Right lobe of liver (tissue), 6 donors: ENCODE measurements around the gene TRIOBP. TPM values are rescaled to one million over a fixed set of nuclear protein-coding genes. Genes with fewer than 3 reads are reported as not detected.
"Not testable (repeated sequence)": the region's sequence is repeated elsewhere in the genome, so short reads cannot be mapped to it uniquely, and the experiment has no call there.

Source experiments
- ATAC-seq, 4 donors: fragments of 200-7000 bp; cut with Tn5 transposase; one replicate each; pipeline ENCODE4 v1.9.1; 2020; ENCODE audit warnings: mild to moderate bottlenecking in 4 of 4, moderate library complexity in 4 of 4
- DNase-seq, 3 donors: peaks; one replicate each; pipeline ENCODE4 v3.0.0-alpha.2; 2020
- H3K27ac ChIP-seq, 3 donors: fragments of 200-600 bp; one replicate each; pipeline ENCODE4 v1.8.0; 2022
- H3K27me3 ChIP-seq, 2 donors: fragments of 200-600 bp; one replicate each; pipeline ENCODE4 v1.8.0; 2022
- H3K36me3 ChIP-seq, 4 donors: fragments of 200-600 bp; sonication (generic) in 1 of 4; one replicate each; pipeline versions ENCODE4 v1.5.1 to v1.8.0; 2017 to 2022; ENCODE audit warnings: control low read depth in 1 of 4
- H3K4me1 ChIP-seq, 4 donors: fragments of 200-600 bp; sonication (generic) in 1 of 4; one replicate each; pipeline versions ENCODE4 v1.5.1 to v1.8.0; 2017 to 2022; ENCODE audit warnings: control low read depth in 1 of 4
- H3K4me3 ChIP-seq, 3 donors: fragments of 200-600 bp; one replicate each; pipeline ENCODE4 v1.8.0; 2022
- H3K9me3 ChIP-seq, 4 donors: fragments of 200-600 bp; sonication (generic) in 1 of 4; one replicate each; pipeline versions ENCODE4 v1.5.1 to v1.8.0; 2017 to 2022; ENCODE audit warnings: control low read depth in 1 of 4
- POLR2A ChIP-seq: fragments of 450-650 bp; IDR thresholded peaks from one replicate; pipeline ENCODE4 v1.6.1; 2017; ENCODE audit warnings: antibody characterized with exemption, mild to moderate bottlenecking
- WGBS: methylation state at CpG from one replicate; pipeline ENCODE4 v1.1.6; 2018; ENCODE audit warnings: low coverage, low lambda C conversion rate; ENCODE audit not compliant: insufficient coverage; ENCODE audit errors: missing lambda C conversion rate; 5-methylcytosine and 5-hydroxymethylcytosine counted together
- intact Hi-C, 2 donors: fragments of 100-400 bp; cut with DNase I; formaldehyde crosslinking; loops; one replicate each; pipeline versions ENCODE4 v1.11.2 to v1.14.1; 2022
- total RNA-seq, 6 experiments: library from RNA; depleted of rRNA in 2 of 6; stranded (reverse); fragments of >200 nt in 2 of 6; fragmentation: NEBNext Ultra II Directional in 3 of 6; extraction: Animal tissue kit (Norgen Biotek cat#: 25700) in 3 of 6; gene quantifications; one replicate each; pipeline versions ENCODE4 v1.1.0 to v1.2.4, GENCODE V29; 2016 to 2023
- TF ChIP-seq, protein P1 (sequence below), 4 donors: fragments of 200-600 bp in 3 of 4; fragments of 450-650 bp in 1 of 4; IDR thresholded peaks; one replicate each; pipeline versions ENCODE4 v1.5.1 to v1.8.0; 2016 to 2022; ENCODE audit warnings: antibody characterized with exemption in 4 of 4, mild to moderate bottlenecking in 2 of 4
- donor health status: DM: no; HTN: yes; CAD: no.
- donor health status: DM: no; HTN: no; CAD: no.
- donor health status: DM: no; HTN: no; CAD: no.
- donor health status: DM: no; HTN: yes; CAD: no.
- donor health status: DM: no; HTN: yes; CAD: no.

TRIOBP gene
- total RNA-seq, 6 experiments from 2014 or later: 11.7 to 22.8 (median 20.7) TPM

DNA sequence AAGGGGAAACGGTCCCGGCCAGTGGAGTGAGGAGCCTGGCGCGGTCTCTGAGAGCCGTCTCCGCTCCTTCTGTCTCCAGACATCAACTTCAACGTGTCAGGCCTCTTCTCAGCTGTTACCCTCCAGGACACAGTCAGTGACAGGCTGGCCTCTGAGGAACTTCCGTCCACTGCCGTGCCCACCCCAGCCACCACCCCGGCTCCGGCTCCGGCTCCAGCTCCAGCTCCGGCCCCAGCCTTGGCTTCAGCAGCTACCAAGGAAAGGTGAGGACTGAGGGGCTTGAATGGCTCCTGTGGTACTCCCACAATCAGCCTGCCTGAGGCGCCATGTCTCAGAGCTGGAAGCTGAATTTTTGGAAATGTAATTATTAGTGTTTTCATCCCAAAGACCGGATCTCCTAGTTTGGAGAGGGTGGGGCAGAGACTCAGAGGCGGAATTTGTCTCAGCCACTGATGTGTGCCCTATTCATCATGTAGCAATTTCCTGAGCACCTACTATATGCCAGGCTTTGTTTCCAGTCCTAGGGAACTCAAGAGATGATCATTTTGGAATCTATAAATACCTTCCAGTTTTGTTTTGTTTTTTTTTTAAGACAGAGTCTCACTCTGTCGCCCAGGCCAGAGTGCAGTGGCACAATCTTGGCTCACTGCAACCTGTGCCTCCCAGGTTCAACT is 46.2 kb upstream of the TRIOBP start:
- 89% methylated on average over 4 of the region's 17 CpGs for whole genome bisulfite sequencing
- Histone ChIP-seq H3K4me3 (no peak overlapping the region), H3K9me3 (no peaks in the 10 kb centered on the region), H3K36me3 (no peaks in the 10 kb centered on the region), H3K27me3 (no peaks in the 10 kb centered on the region), H3K4me1 (no peaks in the 10 kb centered on the region), H3K27ac (no peak overlapping the region)
- TF ChIP-seq, protein P1, sequence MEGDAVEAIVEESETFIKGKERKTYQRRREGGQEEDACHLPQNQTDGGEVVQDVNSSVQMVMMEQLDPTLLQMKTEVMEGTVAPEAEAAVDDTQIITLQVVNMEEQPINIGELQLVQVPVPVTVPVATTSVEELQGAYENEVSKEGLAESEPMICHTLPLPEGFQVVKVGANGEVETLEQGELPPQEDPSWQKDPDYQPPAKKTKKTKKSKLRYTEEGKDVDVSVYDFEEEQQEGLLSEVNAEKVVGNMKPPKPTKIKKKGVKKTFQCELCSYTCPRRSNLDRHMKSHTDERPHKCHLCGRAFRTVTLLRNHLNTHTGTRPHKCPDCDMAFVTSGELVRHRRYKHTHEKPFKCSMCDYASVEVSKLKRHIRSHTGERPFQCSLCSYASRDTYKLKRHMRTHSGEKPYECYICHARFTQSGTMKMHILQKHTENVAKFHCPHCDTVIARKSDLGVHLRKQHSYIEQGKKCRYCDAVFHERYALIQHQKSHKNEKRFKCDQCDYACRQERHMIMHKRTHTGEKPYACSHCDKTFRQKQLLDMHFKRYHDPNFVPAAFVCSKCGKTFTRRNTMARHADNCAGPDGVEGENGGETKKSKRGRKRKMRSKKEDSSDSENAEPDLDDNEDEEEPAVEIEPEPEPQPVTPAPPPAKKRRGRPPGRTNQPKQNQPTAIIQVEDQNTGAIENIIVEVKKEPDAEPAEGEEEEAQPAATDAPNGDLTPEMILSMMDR (IDR thresholded peaks at IDR 0.05): no peak
- no peak for TF ChIP-seq POLR2A
- ATAC-seq (no peak), DNase-seq (no peak)
- intact Hi-C loops: no loop called here

- TF ChIP-seq, protein P1 (IDR thresholded peaks at IDR 0.05): no peak
- no peak for TF ChIP-seq POLR2A
- H3K4me1 ChIP-seq: peaks cover 0 to 8% (median 0%) of the 10 kb centered on the region in 4 donors
- no peak for DNase-seq
- no peak for ATAC-seq
- intact Hi-C loops: no loop called here
- H3K27me3 ChIP-seq: no peaks in the 10 kb centered on the region
- 85% methylated on average over 8 of the region's 14 CpGs for WGBS
- H3K9me3 ChIP-seq: no peaks in the 10 kb centered on the region
- H3K36me3 ChIP-seq: no peaks in the 10 kb centered on the region
- no peak overlapping the region for H3K27ac ChIP-seq
- H3K4me3 ChIP-seq: no peak overlapping the region
Observed at GRCh38 chr22:37654563-37655251, 42.1 kb upstream of the TRIOBP start.

DNA sequence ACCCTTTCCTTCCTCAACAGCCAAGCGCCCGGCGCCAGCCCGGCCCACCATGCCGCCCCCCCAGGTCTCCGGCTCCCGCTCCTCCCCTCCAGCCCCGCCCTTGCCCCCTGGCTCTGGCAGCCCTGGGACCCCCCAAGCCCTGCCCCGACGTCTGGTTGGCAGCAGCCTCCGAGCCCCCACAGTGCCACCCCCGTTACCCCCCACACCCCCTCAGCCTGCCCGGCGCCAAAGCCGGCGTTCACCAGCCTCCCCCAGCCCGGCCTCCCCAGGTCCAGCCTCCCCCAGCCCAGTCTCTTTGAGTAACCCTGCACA is 41.6 kb upstream of the TRIOBP start:
- TF ChIP-seq, protein P1 (IDR thresholded peaks at IDR 0.05): no peak
- TF ChIP-seq POLR2A: no peak
- H3K27ac ChIP-seq: no peak overlapping the region
- H3K9me3 ChIP-seq: no peaks in the 10 kb centered on the region
- intact Hi-C loops: no loop called here
- H3K4me3 ChIP-seq: no peak overlapping the region
- ATAC-seq: no peak
- DNase-seq: peak in 1 of 3 donors; percentile 42
- H3K27me3 ChIP-seq: no peaks in the 10 kb centered on the region
- H3K4me1 ChIP-seq: peaks cover 0 to 13% (median 0%) of the 10 kb centered on the region in 4 donors
- H3K36me3 ChIP-seq: no peaks in the 10 kb centered on the region
- 92% methylated on average over 9 of the region's 17 CpGs for WGBS

DNA sequence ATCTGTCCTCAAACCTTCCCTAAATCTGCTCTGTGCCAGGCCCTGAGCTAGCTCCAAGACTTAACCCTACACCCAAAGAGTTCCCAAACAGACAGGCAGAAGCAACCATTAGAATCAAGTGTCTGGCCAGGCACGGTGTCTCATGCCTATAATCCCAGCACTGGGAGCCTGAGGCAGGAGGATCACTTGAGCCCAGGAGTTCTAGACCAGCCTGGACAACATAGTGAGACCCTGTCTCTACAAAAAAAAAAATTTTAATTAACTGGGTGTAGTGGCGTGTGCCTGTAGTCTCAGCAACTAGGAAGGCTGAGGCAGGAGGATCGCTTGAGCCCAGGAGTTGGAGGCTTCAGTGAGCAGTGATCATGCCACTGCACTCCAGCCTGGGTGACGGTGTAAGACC is 40.3 kb upstream of the TRIOBP start:
- H3K27ac ChIP-seq, H3K9me3 ChIP-seq, intact Hi-C loops, DNase-seq, H3K36me3 ChIP-seq, H3K27me3 ChIP-seq, H3K4me3 ChIP-seq, ATAC-seq: not testable (repeated sequence)
- 100% methylated on average over 4 of the region's 4 CpGs for WGBS
- H3K4me1 ChIP-seq: peaks cover 0 to 27% (median 6%) of the 10 kb centered on the region in 4 donors

DNA sequence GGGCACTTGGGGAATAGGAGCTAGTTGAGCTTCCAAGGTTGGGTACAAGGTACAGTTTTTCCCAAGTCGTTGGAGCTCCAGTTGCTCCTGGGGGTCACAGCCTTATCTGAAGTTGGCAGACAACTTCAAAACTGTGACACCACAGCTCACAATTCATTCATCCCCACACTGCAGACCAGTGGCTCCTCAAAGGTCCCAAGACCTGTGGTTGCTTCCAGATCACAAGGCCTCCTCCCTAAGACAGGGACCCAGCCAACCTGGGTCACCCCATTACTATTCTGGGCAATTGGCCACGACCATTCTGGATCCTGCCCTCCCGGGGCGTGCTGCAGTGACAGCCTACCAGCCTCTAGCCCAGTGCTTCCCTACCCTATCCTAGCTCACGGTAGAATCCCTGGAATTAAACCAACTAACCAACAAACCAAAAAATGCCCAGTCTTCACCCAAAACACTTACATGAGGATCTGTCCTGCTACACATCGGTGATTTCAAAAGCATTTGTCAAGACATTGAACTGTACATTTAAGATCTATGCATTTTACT is 39.2 kb upstream of the TRIOBP start:
- ATAC-seq (no peak), DNase-seq (no peak)
- WGBS: 0% methylated on average over 3 of the region's 6 CpGs
- Histone ChIP-seq H3K27ac (peak overlapping the region; percentile 44 to 65 (median 46)), H3K9me3 (no peaks in the 10 kb centered on the region), H3K4me1 (peaks cover 0 to 36% (median 11%) of the 10 kb centered on the region in 4 donors), H3K4me3 (peak overlapping the region; percentile 42 to 85 (median 44)), H3K36me3 (no peaks in the 10 kb centered on the region), H3K27me3 (no peaks in the 10 kb centered on the region)
- no peak for TF ChIP-seq POLR2A
- TF ChIP-seq, protein P1 (IDR thresholded peaks at IDR 0.05): no peak
- intact Hi-C loops: no loop called here
